TTC549 (cell line): ENCODE results near the gene PRKCE.

ENCODE experiments used
- FAIRE-seq: peaks from 2 replicates; lab custom pipeline; 2012; peaks lifted over from hg19 to GRCh38; lab: Jason Lieb, UNC

PRKCE gene

GRCh38 chr2:46232860-46233259, 581.4 kb downstream of the PRKCE start:
- no peak for FAIRE-seq

DNA sequence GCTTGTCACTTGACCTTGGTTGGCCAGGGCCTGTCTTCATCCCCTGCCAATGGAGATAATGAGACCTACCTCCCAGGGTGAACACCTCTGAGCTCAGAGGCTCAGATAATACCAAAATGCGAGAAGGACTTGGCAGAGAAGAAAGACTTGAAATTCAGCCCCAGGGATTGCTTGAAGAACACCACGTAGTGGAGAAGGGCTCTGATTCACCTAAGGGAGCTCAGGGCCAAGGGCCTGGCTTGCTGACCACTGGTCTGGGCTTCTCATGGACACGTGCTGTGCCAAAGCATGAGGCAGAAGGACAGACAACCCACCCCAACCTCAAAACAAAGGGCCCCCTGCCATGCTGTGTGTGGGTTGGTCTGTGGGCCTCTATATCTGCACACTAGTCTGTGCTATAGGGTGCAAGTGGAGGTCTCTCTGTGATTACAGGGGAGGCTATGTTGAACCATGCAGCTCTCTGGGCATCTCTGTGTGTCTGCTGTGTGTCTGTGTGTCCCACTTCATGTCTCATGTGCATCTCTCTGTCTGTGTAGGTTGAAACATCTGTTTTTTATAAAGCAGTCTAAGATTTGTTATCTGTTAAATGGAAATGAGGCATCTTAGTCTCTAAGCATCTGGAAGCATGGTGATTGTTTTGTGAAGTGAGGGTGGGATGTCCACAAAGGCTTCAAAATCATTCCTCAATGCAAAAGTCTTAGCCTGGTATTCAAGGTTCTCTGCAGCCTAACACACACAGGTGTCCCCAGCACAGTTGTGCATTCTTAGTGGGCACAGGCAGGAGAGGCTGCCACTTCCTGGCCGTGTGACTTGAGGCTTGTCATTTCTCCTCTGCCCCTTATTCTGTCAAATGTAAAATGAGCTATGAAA, 584.8 kb downstream of the PRKCE start:
- FAIRE-seq = no peak

- no peak for FAIRE-seq
These were observed 585.7 kb downstream of the PRKCE start for GRCh38 chr2:46236876-46237859.
